Naive thymus-derived CD8-positive, alpha-beta T cell (primary cell): ENCODE measurements around the gene TLR5. TPM values are rescaled to one million over a fixed set of nuclear protein-coding genes. Genes with fewer than 3 reads are reported as not detected.

ENCODE experiments used
- ATAC-seq, 2 donors: fragments of 150-1000 bp; cut with Tn5 transposase in 1 of 2; sonication (Bioruptor Pico), chemical (Tn5 transposase) in 1 of 2; 1 replicate in 1 of 2; 2 replicates in 1 of 2; pipeline ENCODE4 v1.10.0; 2021; ENCODE audit warnings: mild to moderate bottlenecking in 2 of 2, moderate library complexity in 2 of 2
- POLR2A ChIA-PET: fragments of 350-600 bp; sonication (Branson Sonifier 250); formaldehyde crosslinking; loops from one replicate; lab custom pipeline; 2021; ENCODE audit warnings: antibody characterized with exemption; lab: Charles Lee
- DNase-seq, 10 donors: peaks; one replicate each; pipeline versions ENCODE4 v3.0.0 to v3.0.0-alpha.2; 2020 to 2022
- H3K27ac Mint-ChIP-seq, 10 donors: one replicate each; pipeline ENCODE4 v1.8.0; 2020 to 2022; ENCODE audit warnings: mild to moderate bottlenecking in 10 of 10, mixed read lengths in 10 of 10, moderate library complexity in 4 of 10, inconsistent platforms in 1 of 10
- H3K27me3 Mint-ChIP-seq, 5 donors: one replicate each; pipeline ENCODE4 v1.8.0; 2021 to 2022; ENCODE audit warnings: mixed read lengths in 5 of 5
- H3K36me3 Mint-ChIP-seq, 3 donors: one replicate each; pipeline ENCODE4 v1.8.0; 2020 to 2022; ENCODE audit warnings: mixed read lengths in 3 of 3, mild to moderate bottlenecking in 2 of 3, inconsistent platforms in 1 of 3
- H3K4me1 Mint-ChIP-seq, 4 donors: one replicate each; pipeline ENCODE4 v1.8.0; 2021 to 2022; ENCODE audit warnings: mixed read lengths in 4 of 4
- H3K4me3 Mint-ChIP-seq, 10 donors: one replicate each; pipeline ENCODE4 v1.8.0; 2020 to 2022; ENCODE audit warnings: mild to moderate bottlenecking in 10 of 10, mixed read lengths in 10 of 10, moderate library complexity in 6 of 10, inconsistent platforms in 1 of 10
- H3K9me3 Mint-ChIP-seq, 9 donors: one replicate each; pipeline ENCODE4 v1.8.0; 2020 to 2022; ENCODE audit warnings: mixed read lengths in 9 of 9, mild to moderate bottlenecking in 3 of 9, inconsistent platforms in 1 of 9, moderate library complexity in 1 of 9
- polyA plus RNA-seq, 3 donors: library from polyadenylated mRNA; unstranded; fragments of 300-500 nt; fragmentation: Illumina TruSeq; gene quantifications; one replicate each; pipeline ENCODE4 v1.2.3, GENCODE V29; 2021
- total RNA-seq, 8 experiments: library from RNA in 2 of 8; stranded (reverse) in 2 of 8; gene quantifications; one replicate each; pipeline ENCODE4 v1.2.3 and lab custom pipeline; 2021 to 2026

TLR5 gene
- total and polyA plus RNA-seq, 5 experiments from 2014 or later: 1.1 to 3.6 (median 1.2) TPM

GRCh38 chr1:223144914-223145313 lies 1.9 kb upstream of the TLR5 start:
- H3K27ac Mint-ChIP-seq: peak overlapping the region in 4 of 10 donors; percentile 37 to 90 (median 66)
- POLR2A ChIA-PET: interaction anchor here (1.9 kb wide), 1 partner anchor 11 kb away, joined by 5 read pairs; no protein-coding TSS in a partner anchor
- H3K36me3 Mint-ChIP-seq: no peaks in the 10 kb centered on the region
- DNase-seq: no peak
- H3K27me3 Mint-ChIP-seq: peaks cover 0 to 2% (median 0%) of the 10 kb centered on the region in 5 donors
- no peak for ATAC-seq
- H3K9me3 Mint-ChIP-seq: peaks cover 0 to 11% (median 2%) of the 10 kb centered on the region in 9 donors
- peaks cover 9 to 27% (median 24%) of the 10 kb centered on the region in 4 donors for H3K4me1 Mint-ChIP-seq
- H3K4me3 Mint-ChIP-seq: peak overlapping the region in 6 of 10 donors; percentile 48 to 84 (median 57)

GRCh38 chr1:223144431-223144830 lies 1.4 kb upstream of the TLR5 start:
- ATAC-seq (no peak), DNase-seq (no peak)
- Mint-ChIP-seq H3K27ac (peak overlapping the region in 8 of 10 donors; percentile 44 to 91 (median 77)), H3K4me1 (peaks cover 9 to 27% (median 24%) of the 10 kb centered on the region in 4 donors), H3K4me3 (peak overlapping the region in 4 of 10 donors; percentile 82 to 89 (median 84)), H3K27me3 (peaks cover 0 to 2% (median 0%) of the 10 kb centered on the region in 5 donors), H3K9me3 (peaks cover 0 to 11% (median 2%) of the 10 kb centered on the region in 9 donors), H3K36me3 (no peaks in the 10 kb centered on the region)
- POLR2A ChIA-PET: interaction anchor here (1.7 to 1.9 kb wide), 2 partner anchors 11 to 219 kb away, joined by 5 to 9 read pairs; partner anchors contain the start of gene SUSD4

GRCh38 chr1:223143537-223144248 lies 645 bp upstream of the TLR5 start:
- Mint-ChIP-seq H3K27ac (peak overlapping the region; percentile 44 to 91 (median 80)), H3K4me3 (peak overlapping the region; percentile 71 to 89 (median 84)), H3K27me3 (peaks cover 0 to 2% (median 0%) of the 10 kb centered on the region in 5 donors), H3K9me3 (peaks cover 0 to 11% (median 2%) of the 10 kb centered on the region in 9 donors), H3K4me1 (peaks cover 9 to 27% (median 24%) of the 10 kb centered on the region in 4 donors), H3K36me3 (no peaks in the 10 kb centered on the region)
- POLR2A ChIA-PET: interaction anchor here (0.8 to 1.9 kb wide), 4 partner anchors 10 to 220 kb away, joined by 4 to 9 read pairs (median 4); partner anchors contain the start of gene SUSD4
- DNase-seq (peak; percentile 12 to 69 (median 36)), ATAC-seq (peak; percentile 39 to 44)

- Mint-ChIP-seq H3K27ac (peak overlapping the region in 8 of 10 donors; percentile 49 to 87 (median 66)), H3K4me3 (peak overlapping the region; percentile 64 to 89 (median 78)), H3K4me1 (peaks cover 9 to 31% (median 25%) of the 10 kb centered on the region in 4 donors), H3K9me3 (peaks cover 0 to 6% (median 0%) of the 10 kb centered on the region in 9 donors), H3K36me3 (no peaks in the 10 kb centered on the region), H3K27me3 (peaks cover 0 to 3% (median 0%) of the 10 kb centered on the region in 5 donors)
- DNase-seq: no peak
- ATAC-seq: no peak
- POLR2A ChIA-PET: no interaction called here
Observed at GRCh38 chr1:223142269-223142668, 779 bp downstream of the TLR5 start.

GRCh38 chr1:223140611-223141405 lies 2.2 kb downstream of the TLR5 start:
- H3K36me3 Mint-ChIP-seq: no peaks in the 10 kb centered on the region
- H3K27ac Mint-ChIP-seq: peak overlapping the region in 1 of 10 donors; percentile 47
- H3K9me3 Mint-ChIP-seq: no peaks in the 10 kb centered on the region
- H3K27me3 Mint-ChIP-seq: peaks cover 0 to 6% (median 0%) of the 10 kb centered on the region in 5 donors
- no peak for DNase-seq
- no peak for ATAC-seq
- H3K4me3 Mint-ChIP-seq: no peak overlapping the region
- POLR2A ChIA-PET: no interaction called here
- peaks cover 9 to 32% (median 27%) of the 10 kb centered on the region in 4 donors for H3K4me1 Mint-ChIP-seq

- H3K27me3 Mint-ChIP-seq: peaks cover 0 to 20% (median 0%) of the 10 kb centered on the region in 5 donors
- H3K4me1 Mint-ChIP-seq: peaks cover 4 to 27% (median 16%) of the 10 kb centered on the region in 4 donors
- POLR2A ChIA-PET: no interaction called here
- no peaks in the 10 kb centered on the region for H3K36me3 Mint-ChIP-seq
- DNase-seq (no peak), ATAC-seq (no peak)
- H3K27ac Mint-ChIP-seq: peak overlapping the region in 1 of 10 donors; percentile 24
- no peak overlapping the region for H3K4me3 Mint-ChIP-seq
- H3K9me3 Mint-ChIP-seq: no peaks in the 10 kb centered on the region
Observed at GRCh38 chr1:223137455-223138085, 5.5 kb downstream of the TLR5 start.

- ATAC-seq: no peak
- Mint-ChIP-seq H3K4me3 (no peak overlapping the region), H3K27ac (no peak overlapping the region), H3K4me1 (peaks cover 4 to 23% (median 13%) of the 10 kb centered on the region in 4 donors), H3K27me3 (peaks cover 0 to 24% (median 0%) of the 10 kb centered on the region in 5 donors), H3K36me3 (no peaks in the 10 kb centered on the region), H3K9me3 (no peaks in the 10 kb centered on the region)
- POLR2A ChIA-PET: no interaction called here
- DNase-seq: no peak
Observed at GRCh38 chr1:223136086-223136485, 7.0 kb downstream of the TLR5 start.

- Mint-ChIP-seq H3K27me3 (peaks cover 0 to 24% (median 0%) of the 10 kb centered on the region in 5 donors), H3K27ac (no peak overlapping the region), H3K9me3 (no peaks in the 10 kb centered on the region), H3K4me1 (peaks cover 8 to 23% (median 14%) of the 10 kb centered on the region in 4 donors), H3K36me3 (no peaks in the 10 kb centered on the region), H3K4me3 (no peak overlapping the region)
- POLR2A ChIA-PET: no interaction called here
- ATAC-seq (no peak), DNase-seq (no peak)
Observed at GRCh38 chr1:223135176-223135942, 7.7 kb downstream of the TLR5 start.

- ATAC-seq (peak; percentile 89 to 92), DNase-seq (peak; percentile 57 to 87 (median 76))
- H3K36me3 Mint-ChIP-seq: peaks cover 0 to 1% (median 0%) of the 10 kb centered on the region in 3 donors
- peak overlapping the region; percentile 47 to 79 (median 74) for H3K4me3 Mint-ChIP-seq
- no peaks in the 10 kb centered on the region for H3K9me3 Mint-ChIP-seq
- POLR2A ChIA-PET: interaction anchor here (0.5 to 1.2 kb wide), 3 partner anchors 10 to 96 kb away, joined by 3 to 5 read pairs (median 4); no protein-coding TSS in a partner anchor
- H3K27ac Mint-ChIP-seq: peak overlapping the region in 2 of 10 donors; percentile 51 to 88
- H3K27me3 Mint-ChIP-seq: peaks cover 0 to 27% (median 7%) of the 10 kb centered on the region in 5 donors
- H3K4me1 Mint-ChIP-seq: peaks cover 12 to 30% (median 22%) of the 10 kb centered on the region in 4 donors
Observed at GRCh38 chr1:223133824-223134435, 9.1 kb downstream of the TLR5 start.

- peaks cover 0 to 1% (median 0%) of the 10 kb centered on the region in 3 donors for H3K36me3 Mint-ChIP-seq
- peak overlapping the region in 2 of 10 donors; percentile 16 to 51 for H3K27ac Mint-ChIP-seq
- H3K27me3 Mint-ChIP-seq: peaks cover 0 to 29% (median 12%) of the 10 kb centered on the region in 5 donors
- DNase-seq (no peak), ATAC-seq (peak; percentile 9 to 12)
- POLR2A ChIA-PET: interaction anchor here (0.6 to 1.2 kb wide), 2 partner anchors 11 to 26 kb away, joined by 4 to 5 read pairs; no protein-coding TSS in a partner anchor
- peak overlapping the region; percentile 47 to 79 (median 74) for H3K4me3 Mint-ChIP-seq
- no peaks in the 10 kb centered on the region for H3K9me3 Mint-ChIP-seq
- H3K4me1 Mint-ChIP-seq: peaks cover 14 to 30% (median 25%) of the 10 kb centered on the region in 4 donors
Observed at GRCh38 chr1:223133306-223133823, 9.7 kb downstream of the TLR5 start.
